Muscle of back (tissue), 13 donors: ENCODE measurements around the gene ADAM22. TPM values are rescaled to one million over a fixed set of nuclear protein-coding genes. Genes with fewer than 3 reads are reported as not detected.
"Not testable (repeated sequence)": the region's sequence is repeated elsewhere in the genome, so short reads cannot be mapped to it uniquely, and the experiment has no call there.

Source experiments
- DNase-seq, 3 donors: peaks; one replicate each; pipeline versions ENCODE4 v3.0.0 to v3.0.0-alpha.2; 2013
- long read RNA-seq, 9 donors: transcript quantifications; one replicate each; lab custom pipeline, GENCODE V29; 2026
- polyA plus RNA-seq, 10 donors: library from polyadenylated mRNA; unstranded; fragments of 120-200 nt; gene quantifications; one replicate each; pipeline ENCODE4 v1.2.1, GENCODE V29; 2013; ENCODE audit not compliant: insufficient read length in 10 of 10

Gene ADAM22, protein sequence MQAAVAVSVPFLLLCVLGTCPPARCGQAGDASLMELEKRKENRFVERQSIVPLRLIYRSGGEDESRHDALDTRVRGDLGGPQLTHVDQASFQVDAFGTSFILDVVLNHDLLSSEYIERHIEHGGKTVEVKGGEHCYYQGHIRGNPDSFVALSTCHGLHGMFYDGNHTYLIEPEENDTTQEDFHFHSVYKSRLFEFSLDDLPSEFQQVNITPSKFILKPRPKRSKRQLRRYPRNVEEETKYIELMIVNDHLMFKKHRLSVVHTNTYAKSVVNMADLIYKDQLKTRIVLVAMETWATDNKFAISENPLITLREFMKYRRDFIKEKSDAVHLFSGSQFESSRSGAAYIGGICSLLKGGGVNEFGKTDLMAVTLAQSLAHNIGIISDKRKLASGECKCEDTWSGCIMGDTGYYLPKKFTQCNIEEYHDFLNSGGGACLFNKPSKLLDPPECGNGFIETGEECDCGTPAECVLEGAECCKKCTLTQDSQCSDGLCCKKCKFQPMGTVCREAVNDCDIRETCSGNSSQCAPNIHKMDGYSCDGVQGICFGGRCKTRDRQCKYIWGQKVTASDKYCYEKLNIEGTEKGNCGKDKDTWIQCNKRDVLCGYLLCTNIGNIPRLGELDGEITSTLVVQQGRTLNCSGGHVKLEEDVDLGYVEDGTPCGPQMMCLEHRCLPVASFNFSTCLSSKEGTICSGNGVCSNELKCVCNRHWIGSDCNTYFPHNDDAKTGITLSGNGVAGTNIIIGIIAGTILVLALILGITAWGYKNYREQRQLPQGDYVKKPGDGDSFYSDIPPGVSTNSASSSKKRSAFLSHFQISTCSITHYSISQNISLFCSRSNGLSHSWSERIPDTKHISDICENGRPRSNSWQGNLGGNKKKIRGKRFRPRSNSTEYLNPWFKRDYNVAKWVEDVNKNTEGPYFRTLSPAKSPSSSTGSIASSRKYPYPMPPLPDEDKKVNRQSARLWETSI
- polyA plus RNA-seq, result 10 to 100 TPM in 7 of 10 donors, 1 to 10 TPM in 3; 7.6 to 44.9 (median 10.2) TPM
- long read RNA-seq, donor 1, result 0 reads
- long read RNA-seq, donor 2, partial matches to known transcripts, result 92 of 151 reads
- long read RNA-seq, donor 2, other reads (novel, unspliced or antisense), result 59 of 151 reads
- long read RNA-seq, donor 3, result 0 reads
- long read RNA-seq, donor 4, full-length matches to known transcripts, result 1 of 185 reads
- long read RNA-seq, donor 4, partial matches to known transcripts, result 111 of 185 reads
- long read RNA-seq, donor 4, other reads (novel, unspliced or antisense), result 73 of 185 reads
- long read RNA-seq, donor 5, partial matches to known transcripts, result 218 of 218 reads
- long read RNA-seq, donor 5, other reads (novel, unspliced or antisense), result 0 of 218 reads
- long read RNA-seq, donor 6, partial matches to known transcripts, result 93 of 275 reads
- long read RNA-seq, donor 6, other reads (novel, unspliced or antisense), result 182 of 275 reads
- long read RNA-seq, donor 7, result 0 reads
- long read RNA-seq, donor 8, partial matches to known transcripts, result 174 of 174 reads
- long read RNA-seq, donor 8, other reads (novel, unspliced or antisense), result 0 of 174 reads
- long read RNA-seq, donor 9, result 0 reads

- peak; percentile 83 to 96 (median 91) for DNase-seq
Observed at GRCh38 chr7:87933953-87934698, at the start of gene ADAM22. Gene ADAM22, plus strand, starts transcription at chr7:87934251. Its CDS starts 215 bp downstream, at chr7:87934466.

GRCh38 chr7:87885018-87885417 lies 49.0 kb upstream of the ADAM22 start:
- DNase-seq, result no peak

DNA sequence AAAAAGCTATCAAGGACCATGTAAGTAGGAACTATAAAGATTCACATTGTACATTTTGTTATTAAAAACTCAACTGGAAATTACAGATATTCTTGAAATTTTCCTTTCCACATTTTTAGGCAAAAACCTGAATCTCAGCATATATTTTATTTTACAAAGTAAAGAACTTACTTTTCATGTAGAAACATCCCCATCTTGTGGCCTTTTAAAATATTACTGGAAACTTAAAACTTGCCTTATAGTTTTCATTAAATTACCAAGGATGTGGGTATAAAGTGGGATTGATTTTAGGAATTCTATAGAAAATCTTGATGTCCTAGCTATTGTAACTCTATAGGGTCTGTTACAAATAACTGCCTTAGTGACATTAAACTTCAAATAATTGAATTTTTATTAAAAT lies 47.2 kb upstream of the ADAM22 start:
- peak in 2 of 3 donors; percentile 39 to 56 for DNase-seq

DNA sequence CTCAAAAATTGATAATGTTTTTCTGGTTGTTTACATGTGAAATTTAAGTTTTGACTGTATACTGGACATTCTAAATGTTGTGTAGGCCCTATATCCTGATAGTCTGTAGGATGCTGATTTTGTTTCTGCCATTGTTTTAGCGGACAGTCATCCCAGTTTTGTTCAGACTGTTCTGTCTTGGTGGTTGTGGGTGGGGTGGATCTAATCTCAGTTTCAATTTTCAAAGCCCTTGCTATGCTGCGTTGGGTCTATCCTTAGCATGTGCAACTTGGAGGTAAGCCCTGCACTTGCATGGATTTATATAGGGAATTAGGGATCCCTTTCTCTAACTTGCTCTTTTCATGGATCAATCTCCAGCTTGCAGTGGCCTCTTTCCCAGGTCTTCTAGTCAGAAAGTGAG lies 38.7 kb upstream of the ADAM22 start:
- no peak for DNase-seq

DNA sequence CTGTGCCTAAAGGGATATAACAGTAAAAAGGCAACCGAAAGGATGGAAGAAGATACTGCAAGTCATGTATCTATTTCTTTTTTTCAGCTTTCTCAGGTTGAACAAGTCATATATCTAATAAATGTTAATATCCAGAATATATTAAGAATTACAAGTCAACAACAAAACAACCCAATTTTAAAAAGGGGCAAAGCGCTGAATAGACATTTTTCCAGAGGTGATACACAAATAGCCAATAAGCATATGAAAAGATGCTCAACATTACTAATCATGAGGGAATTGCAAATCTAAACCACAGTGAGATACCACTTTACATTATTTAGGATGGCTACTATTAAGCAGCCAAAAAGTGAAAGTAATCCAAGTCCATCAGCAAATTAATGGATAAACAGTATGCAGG lies 34.8 kb upstream of the ADAM22 start:
- no peak for DNase-seq

- DNase-seq, result peak in 1 of 3 donors; percentile 2
Observed at GRCh38 chr7:87907136-87907906, 26.7 kb upstream of the ADAM22 start.

- not testable (repeated sequence) for DNase-seq
Observed at GRCh38 chr7:87908814-87909213, 25.2 kb upstream of the ADAM22 start.

GRCh38 chr7:87912121-87912520 lies 21.9 kb upstream of the ADAM22 start:
- no peak for DNase-seq

DNA sequence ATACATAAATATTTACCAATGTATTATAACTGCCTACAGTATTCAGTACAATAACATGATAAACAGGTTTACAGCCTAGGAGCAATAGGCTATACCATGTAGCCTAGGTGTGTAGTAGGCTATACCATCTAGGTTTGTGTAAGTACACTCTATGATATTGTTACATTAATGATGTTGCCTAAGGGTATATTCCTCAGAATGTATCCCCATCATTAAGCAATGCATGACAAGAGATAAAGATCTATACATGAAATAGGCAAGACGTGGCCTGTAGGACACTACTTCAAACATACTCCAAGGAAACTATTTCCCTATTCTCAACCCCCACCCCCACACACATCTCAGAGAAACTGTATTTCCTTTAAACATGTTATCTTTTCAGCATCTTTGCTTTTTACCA lies 15.3 kb upstream of the ADAM22 start:
- DNase-seq, result no peak

DNA sequence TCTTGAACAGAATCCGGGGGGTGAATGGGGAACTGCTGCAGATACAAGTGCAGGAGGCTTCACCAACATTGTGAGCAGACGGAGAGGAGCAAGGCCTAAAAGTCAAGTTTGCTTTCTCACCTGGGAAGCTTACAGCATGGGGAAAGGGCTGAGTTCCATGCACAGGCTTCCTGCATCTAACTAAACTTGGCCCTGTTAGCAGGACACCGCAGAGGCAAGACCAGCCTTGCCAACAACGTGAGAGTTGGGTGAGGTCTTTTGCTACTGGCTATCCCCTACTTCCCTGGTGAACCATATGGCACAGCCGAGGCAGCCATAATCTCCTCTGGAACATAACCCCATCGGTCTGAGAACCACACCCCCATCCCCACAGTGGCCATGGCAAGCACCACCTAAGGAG lies 14.2 kb upstream of the ADAM22 start:
- no peak for DNase-seq

DNA sequence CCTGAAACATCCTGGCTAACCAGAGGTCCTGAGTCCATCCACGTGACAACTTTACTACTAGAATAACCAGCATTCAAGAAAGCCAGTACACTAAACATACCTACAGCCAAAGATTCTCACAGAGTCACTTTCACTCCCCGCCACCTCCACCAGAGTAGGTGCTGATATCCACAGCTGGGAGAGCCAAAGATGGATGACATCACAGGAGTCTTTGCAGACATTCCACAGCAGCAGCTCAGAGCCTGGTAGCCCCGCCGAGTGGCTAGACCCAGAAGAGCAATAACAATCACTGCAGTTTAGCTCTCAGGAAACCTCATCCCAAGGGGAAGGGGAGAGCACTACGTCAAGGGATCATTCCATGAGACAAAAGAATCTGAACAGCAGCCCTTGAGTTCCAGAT lies 13.5 kb upstream of the ADAM22 start:
- no peak for DNase-seq

DNA sequence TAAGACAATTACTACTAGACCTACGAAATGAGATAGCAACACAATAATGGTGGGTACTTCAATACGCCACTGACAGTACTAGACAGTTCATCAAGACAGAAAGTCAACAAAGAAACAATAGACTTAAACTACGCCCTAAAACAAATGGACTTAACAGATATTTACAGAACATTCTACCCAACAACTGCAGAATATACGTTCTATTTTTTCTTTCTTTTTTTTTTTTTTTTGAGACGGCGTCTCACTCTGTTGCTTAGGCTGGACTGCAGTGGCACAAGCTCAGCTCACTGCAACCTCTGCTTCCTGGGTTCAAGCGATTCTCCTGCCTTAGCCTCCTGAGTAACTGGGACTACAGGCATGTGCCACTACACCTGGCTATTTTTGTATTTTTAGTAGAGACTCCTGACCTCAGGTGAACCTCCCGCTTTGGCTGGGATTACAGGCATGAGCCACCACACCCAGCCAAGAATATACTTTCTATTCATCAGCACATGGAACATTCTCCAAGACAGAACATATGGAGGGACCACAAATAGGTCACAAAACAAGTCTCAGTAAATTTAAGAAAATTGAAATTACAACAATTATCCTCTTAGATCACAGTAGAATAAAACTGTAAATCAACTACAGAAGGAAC lies 11.2 kb upstream of the ADAM22 start:
- not testable (repeated sequence) for DNase-seq

DNA sequence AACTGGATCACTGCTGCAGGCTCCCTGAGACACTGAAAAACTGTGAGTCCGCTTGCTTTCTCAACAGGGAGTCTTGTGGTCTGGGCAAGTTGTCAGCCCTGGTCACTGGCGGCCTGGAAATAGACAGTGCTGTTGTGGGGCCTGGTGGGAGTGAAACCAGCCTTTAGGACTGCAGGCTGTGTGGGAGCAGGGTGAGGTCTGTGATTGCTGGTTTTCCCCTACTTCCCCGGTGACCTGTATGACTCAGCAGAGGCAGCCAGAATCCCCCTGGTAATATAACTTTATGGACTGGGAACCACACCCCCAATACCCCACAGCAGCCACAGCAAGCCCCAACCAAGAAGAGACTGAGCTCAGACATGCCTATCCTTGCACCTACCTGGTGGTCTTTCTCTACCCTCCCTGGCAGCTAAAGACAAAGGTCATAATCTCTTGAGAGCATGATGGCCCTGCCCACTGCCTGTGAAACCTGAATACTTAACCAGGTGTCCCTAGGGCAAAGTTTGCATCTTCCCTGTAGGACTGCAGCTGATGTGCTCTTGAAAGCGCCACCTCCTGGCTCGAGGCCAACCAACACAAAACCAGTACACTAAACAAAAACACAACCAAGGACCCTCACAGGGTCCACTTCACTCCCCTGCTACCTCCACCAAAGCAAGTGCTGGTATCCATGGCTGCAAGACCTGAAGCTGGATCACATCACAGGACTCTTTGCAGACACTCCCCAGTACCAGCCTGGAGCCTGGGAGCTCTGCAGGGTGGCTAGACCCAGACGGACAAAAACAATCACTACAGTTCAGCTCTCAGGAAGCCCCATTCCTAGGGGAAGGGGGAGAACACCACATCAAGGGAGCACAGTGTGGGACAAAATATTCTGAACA lies 7.2 kb upstream of the ADAM22 start:
- no peak for DNase-seq

- no peak for DNase-seq
Observed at GRCh38 chr7:87933605-87933952, 472 bp upstream of the ADAM22 start.

- peak; percentile 11 to 71 (median 19) for DNase-seq
Observed at GRCh38 chr7:87934699-87935383, 790 bp downstream of the ADAM22 start.

DNA sequence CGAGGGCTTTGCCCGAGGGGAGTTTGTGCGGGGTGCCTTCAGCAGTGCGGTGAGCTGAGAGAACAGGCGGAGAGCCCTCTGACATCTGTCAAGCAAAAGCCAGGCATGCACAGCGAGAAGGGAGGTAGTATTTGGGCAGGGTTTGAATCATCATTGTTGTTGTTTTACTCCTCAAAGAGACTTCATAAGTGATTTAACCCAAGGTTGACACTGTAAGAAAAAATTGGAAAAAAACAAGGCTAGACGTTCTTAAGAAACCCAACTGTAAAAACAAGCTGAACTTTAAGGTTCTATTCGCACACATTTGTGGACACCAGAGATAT lies 1.3 kb downstream of the ADAM22 start:
- no peak for DNase-seq

DNA sequence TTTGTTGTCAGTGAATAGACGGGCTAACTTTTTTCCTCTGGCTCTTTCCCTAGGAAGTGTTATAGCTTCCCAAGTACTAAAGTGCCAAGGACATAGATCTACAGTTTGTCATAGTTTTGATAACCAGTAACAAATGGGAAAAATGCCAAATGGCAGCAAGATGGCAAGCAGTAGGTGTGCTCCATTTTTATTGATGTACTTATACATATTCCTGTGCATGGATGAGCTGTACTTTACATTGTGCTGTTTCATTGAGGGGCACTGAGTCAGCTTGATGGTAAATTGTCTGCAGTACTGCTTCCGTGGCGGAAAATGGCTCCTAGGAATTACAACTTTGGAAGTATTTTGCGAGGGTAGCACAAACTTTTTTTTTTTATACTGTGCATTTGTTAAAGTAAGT lies 7.1 kb downstream of the ADAM22 start:
- no peak for DNase-seq

GRCh38 chr7:87944547-87944946 lies 10.5 kb downstream of the ADAM22 start:
- DNase-seq, result no peak
